Testis (tissue), 2 donors: ENCODE data around the gene CDH24.

ENCODE experiments used
- CTCF ChIP-seq, 3 experiments: fragments of 450-650 bp in 2 of 3; fragments of 200-600 bp in 1 of 3; sonication (generic) in 1 of 3; IDR thresholded peaks; one replicate each; pipeline ENCODE4 v1.5.1; 2016 to 2019; ENCODE audit warnings: antibody characterized with exemption in 3 of 3, mild to moderate bottlenecking in 2 of 3, moderate library complexity in 1 of 3
- POLR2A ChIP-seq: fragments of 450-650 bp; IDR thresholded peaks from one replicate; pipeline ENCODE4 v1.6.1; 2017; ENCODE audit warnings: antibody characterized with exemption, mild to moderate bottlenecking, moderate library complexity

- TF ChIP-seq CTCF (IDR thresholded peaks at IDR 0.05) (no peak), POLR2A (no peak)
Observed at GRCh38 chr14:23023022-23023794, 34.1 kb downstream of the CDH24 start.
